RPMI7951 (cell line): ENCODE results near the gene FMN2. TPM values are rescaled to one million over a fixed set of nuclear protein-coding genes. Genes with fewer than 3 reads are reported as not detected.
"Not testable (repeated sequence)": the region's sequence is repeated elsewhere in the genome, so short reads cannot be mapped to it uniquely, and the experiment has no call there.

Experiments
- DNase-seq: peaks from one replicate; pipeline ENCODE4 v3.0.0-alpha.2; 2012; ENCODE audit warnings: low read depth
- total RNA-seq: library from RNA; depleted of rRNA; stranded (reverse); fragments of >200 nt; shearing (Covaris generic); gene quantifications from 2 replicates; pipeline ENCODE4 v1.2.3, GENCODE V29; 2014

Gene FMN2
- total RNA-seq, 1 experiment from 2014 or later: 25.8 TPM

DNA sequence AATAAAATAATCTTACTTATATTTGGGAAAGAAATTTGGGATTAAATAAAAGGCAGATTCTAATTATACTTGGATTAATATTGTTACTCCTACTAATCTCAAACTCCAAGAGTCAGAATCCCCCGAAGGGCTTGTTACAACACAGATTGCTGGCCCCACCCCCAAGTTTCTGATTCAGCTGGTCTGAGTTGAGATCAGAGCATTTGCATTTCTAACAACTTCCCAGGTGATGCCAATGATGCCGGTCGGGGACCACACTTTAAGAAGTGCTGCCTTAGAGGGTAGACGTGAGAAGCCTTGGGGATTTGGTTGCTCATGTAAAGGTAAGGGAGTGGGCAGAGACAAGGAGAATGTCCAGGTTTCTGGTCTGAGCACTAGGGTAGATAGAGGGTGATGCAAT, 47.2 kb downstream of the FMN2 start:
- no peak for DNase-seq

DNA sequence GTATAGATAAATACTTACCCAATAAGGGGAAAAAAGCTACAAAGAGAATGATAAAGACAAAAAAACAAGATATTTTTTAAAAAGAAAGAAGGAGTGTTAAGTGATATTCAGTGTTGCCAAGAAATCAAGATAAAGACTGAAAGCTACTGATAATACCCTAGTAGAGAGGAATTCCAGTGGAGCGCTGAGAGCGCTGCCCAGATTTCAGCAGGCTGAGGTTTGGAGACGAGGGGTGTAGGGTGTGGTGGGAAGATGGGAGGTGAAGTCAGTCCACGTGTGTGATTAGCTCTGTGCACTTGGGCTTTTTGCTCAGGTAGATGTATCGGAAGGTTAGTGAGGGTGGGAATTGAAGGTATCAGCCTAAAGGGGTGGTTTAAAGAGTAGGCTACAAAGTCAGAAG, 47.8 kb downstream of the FMN2 start:
- DNase-seq: no peak

DNA sequence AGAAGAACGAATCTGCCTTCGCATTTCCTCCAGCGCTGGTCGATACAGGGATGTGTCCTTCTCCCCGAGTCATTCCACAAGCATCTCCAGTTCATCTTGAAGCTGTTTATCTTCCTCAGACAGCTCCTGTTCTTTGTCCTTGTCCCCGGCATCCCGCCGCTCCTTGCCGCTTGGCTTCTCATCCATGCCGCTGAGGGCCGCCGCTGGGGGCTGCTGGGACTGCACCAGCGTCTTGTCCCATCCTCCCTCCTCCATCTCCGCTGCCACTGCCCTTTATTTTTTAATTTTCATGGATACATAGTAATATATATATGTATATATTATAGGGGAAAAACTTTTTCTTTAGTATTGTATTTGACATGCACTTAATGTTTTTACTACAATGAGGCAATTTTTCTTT, 53.4 kb downstream of the FMN2 start:
- DNase-seq: no peak

DNA sequence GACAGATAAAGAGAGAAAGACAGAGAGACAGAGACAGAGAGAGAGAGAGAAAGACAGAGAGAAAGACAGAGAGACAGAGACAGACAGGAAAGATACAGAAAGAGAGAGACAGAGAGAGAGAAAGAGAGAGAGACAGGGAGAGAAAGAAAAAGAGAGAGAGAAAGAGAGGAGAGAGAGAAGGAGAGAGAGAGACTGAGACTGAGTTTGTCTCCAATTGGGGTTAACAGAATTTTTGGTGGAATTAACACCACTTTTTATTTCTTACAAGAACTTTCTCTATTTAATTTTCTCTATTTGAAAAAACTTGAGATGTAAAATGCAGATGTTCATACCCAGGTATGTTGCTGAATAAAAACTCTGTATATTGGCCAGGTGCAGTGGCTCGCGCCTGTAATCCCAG, 56.6 kb downstream of the FMN2 start:
- DNase-seq: no peak

DNA sequence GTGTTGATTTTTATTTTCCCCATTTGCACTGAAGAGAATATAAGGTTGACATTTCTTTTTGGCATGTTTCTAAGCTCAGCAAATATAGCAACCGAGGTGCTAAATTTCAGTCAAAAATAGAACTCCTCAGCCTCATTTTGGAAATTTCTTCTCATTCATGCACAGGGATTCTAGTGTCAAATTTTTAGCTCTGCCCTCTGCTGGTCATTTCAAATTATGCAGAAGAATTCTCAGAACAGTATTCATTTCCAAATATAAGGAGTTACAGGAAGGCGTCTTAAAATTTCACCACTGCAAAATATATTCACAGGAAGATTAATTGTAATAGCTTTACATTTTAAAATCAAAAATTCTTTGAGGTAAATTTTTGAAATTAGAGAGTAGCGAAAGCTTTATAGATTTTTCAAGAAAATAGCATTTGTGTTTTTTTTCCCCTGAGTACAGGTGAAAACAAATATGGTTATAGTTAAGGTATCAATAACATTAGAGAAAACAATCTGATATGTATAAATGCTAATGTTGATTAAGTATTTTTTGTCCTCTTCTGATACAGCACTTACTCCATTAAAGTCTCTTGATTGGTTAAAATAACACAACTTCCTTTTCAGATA, 57.9 kb downstream of the FMN2 start:
- DNase-seq: peak; percentile 32

DNA sequence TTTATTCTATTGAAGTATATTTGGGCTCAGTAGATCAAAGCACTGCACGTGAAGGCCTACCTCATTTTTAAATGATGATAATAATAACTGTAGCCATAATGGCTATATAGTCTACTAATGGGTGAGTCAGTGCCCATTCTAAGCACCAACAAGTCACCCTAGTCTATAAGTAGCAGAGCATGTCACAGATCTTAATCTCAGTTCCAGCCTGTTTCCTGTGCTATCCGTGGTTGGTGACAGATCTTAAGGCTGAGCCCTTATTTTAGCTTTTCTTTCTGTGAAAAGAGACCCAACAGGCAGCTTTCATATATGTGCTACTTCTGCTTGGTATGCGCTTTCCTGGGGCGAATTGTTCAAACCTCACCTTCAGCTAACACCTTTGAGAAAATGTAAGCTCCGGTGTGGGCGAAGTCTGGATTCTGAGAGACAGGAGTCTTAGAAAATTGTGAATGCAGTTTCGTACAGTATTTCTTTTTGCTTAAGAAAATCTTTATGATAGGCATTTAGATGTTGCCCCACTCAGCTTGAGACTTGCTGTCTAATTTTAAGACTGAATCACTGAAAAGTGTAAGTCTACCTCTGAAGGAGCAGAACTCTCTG, 59.6 kb downstream of the FMN2 start:
- no peak for DNase-seq

DNA sequence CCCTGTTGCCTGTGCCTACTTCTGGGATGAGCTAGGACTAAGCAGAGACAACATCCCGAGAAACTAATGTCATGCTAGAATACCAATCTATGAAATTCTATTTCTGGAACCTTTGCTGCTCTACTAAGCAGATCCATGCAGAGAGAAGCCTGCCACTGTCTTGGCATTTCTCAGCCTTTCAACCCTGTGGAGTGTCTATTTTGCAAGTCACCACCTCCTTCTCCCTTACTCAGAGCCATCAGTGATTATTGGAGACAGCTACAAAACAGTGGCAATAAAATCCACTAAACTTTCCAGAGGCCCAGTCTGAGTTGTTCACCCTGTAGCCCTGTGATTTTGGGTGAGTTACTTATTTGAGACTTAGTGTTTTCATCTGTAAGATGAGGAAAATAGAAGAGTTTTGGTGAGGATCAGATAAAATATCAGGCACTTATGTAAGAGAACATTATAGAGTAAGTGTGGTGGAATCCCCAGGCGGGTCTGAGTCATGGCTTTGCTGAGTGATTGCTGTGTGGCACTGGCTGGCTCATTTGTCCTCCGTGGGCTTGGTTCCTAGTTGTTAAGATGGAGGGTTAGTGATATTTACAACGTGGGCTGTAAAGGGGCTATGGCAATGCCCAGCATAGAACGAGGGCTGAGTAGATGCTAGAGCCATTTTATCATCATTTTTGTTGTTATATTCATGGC, 61.1 kb downstream of the FMN2 start:
- DNase-seq: peak; percentile 14

DNA sequence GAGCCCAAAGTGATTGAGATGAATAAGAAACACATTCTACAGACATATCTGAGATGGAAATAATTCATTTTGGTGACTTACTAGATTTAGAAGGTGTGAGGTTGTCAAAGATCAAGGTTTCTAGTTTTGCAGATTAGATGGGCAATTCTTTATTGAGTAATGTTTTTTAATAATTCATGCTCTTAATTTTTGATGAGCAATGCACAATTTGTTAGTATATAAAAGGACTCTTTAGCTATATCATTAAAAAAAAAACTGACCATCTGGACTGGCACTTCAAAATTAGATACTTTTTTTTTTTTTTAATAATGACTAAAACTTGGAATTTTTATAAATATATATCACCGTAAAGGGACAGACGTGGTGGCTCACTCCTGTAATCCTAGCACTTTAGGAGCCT, 63.9 kb downstream of the FMN2 start:
- no peak for DNase-seq

DNA sequence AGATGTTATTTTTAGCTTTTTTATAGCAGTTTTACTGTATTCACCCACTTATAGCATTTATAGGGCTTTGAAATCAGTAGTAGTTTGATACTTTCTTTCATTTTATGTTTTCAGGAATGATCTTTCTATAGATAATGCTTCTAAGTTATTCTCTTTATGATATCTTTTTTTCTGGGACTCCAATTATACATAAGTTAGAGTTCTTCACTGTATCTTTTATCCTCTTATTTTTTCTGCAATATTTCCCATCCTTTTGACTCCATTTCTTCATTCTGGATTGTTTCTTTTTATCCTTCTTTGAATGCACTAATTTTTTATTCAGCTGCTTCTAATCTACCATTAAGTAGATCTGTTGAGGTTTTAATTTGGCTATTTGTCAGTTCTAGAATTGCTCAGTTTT, 73.1 kb downstream of the FMN2 start:
- DNase-seq: no peak

DNA sequence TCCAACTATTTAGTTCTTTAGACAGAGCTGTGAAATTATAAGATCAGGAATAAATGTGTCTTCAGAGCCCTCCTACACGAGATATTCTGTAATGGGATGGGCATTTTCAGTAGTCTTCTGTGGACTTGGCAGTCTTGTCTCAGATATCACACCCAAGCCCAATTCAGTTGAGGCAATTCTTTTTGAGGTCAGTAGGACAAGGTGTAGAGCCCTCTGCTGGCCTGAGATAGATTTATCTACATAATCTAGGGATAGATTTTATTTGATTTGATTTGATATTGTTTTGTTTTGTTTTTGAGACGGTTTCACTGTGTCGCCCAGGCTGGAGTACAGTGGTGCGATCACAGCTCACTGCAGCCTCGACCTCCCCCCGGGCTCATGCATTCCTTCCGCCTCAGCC, 77.5 kb downstream of the FMN2 start:
- peak; percentile 15 for DNase-seq

DNA sequence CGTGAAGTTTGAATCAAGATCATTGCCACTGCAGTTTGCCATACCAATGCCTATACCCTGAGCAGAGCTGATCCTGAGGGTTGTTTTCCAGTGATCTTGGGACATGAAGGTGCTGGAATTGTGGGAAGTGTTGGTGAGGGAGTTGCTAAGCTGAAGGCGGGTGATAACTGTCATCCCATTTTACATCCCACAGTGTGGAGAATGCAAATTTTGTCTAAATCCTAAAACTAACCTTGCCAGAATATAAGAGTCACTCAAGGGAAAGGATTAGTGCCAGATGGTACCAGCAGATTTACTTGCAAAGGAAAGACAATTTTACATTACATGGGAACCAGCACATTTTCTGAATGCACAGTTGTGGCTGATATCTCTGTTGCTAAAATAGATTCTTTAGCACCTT, 78.6 kb downstream of the FMN2 start:
- DNase-seq: no peak

DNA sequence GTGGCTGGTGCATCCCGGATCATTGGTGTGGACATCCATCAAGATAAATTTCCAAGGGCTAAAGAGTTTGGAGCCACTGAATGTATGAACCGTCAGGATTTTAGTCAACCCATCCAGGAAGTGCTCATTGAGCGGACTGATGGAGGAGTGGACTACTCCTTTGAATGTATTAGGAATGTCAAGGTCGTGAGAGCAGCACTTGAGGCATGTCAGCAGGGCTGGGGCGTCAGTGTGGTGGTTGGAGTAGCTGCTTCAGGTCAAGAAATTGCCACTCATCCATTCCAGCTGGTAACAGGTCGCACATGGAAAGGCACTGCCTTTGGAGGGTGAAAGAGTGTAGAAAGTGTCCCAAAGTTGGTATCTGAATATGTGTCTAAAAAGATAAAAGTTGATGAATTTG, 79.1 kb downstream of the FMN2 start:
- no peak for DNase-seq

DNA sequence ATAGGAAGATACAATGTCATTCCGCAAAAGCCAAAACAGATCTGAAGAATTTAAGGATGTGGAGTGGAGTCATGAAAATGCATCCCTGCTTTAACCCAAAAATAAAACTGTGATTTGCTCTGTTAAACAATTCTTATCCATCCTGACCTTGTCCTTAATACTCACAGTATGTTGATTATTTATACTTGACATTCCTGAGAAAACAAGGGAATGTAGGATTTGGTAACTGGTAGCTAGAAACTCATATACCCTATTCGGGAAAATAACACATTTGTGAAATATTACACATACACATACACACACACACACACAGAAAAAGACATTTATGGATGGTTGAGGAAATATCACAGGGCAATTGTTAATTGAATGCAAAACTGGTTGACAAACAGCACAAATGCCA, 80.2 kb downstream of the FMN2 start:
- DNase-seq: no peak

DNA sequence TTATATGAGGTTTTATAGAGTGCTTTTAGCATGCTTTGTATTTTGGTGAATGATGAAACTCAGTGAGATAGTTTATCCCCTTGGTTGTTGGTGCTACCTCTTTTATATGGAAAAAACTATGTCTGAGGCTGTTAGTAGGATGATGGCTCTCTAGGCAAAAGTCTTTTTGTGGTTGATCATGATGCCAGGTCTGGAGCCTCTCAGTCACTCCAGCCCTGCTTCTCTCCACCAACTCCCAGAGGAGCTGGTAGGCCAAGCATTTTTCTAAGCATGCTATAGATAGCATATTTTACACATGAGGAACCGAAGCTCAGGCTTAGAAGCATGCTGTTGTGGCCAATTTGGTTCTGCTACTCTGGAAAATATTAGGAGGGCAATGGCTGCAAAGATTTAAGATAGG, 82.2 kb downstream of the FMN2 start:
- no peak for DNase-seq

DNA sequence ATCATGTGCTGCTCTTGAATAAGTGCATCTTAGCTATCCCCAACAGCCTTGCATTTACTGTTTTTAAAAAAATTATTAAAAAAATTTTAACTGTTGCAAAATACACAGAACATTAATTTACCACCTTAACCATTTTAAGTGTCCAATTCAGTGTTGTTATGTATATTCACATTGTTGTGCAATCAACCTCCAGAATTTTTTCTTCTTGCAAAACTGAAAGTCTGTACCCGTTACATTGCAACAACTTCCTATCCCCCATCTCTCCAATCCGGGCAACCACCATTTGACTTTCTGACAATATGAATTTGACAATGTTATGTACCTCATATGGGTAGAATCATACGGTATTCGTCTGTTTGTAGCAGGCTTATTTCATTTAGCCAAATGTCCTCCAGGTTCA, 83.1 kb downstream of the FMN2 start:
- DNase-seq: no peak

DNA sequence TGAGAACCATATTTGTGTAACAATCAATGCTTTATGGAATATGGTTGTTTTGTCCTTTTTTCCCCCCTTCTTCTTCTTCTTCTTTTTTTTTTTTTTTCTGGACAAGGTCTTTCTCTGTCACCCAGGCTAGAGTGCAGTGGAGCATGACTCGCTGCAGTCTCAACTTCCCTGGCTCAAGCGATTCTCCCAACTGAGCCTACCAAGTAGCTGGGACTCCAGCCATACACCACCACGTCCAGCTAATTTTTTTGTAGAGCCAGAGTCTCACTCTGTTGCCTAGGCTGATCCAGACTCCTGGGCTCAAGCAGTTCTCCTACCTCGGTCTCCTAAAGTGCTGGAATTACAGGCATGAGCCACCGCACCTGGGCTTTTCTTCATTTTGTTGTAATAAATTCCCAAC, 86.7 kb downstream of the FMN2 start:
- no peak for DNase-seq

DNA sequence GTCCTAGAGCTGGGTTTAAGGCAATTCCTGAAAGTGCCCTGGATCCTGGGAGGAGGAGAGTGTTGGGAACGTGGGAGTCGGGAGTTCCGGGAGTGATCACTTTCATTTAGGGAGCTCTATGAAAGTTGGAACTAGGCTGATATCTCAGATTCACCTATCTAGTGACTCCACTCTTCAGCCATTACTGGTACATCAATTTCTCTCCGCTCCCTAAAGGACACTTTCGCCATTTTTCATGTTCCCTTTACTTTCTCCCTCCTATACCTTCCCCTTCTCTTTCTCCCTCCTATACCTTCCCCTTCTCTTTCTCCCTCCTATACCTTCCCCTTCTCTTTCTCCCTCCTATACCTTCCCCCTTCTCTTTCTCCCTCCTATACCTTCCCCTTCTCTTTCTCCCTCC, 93.0 kb downstream of the FMN2 start:
- not testable (repeated sequence) for DNase-seq

DNA sequence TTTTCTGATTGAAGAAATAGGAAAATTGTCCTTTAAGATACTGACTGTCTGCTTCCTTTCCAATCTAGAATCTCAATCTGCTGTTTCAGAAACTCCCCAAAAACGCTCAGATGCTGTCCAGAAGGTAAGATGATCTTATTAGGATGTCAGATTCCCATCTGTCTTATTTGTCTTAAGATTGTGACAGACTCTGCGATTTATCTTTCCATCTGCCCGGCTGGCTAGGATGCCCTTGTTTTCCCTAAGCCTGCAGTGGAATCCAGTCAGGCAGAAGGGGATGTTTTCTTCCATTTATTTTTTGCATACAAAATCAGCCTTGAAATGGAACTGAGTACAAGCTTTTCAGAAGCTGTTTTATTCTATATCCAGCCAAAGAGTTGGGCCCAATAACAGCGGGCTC, 96.5 kb downstream of the FMN2 start:
- DNase-seq: no peak

DNA sequence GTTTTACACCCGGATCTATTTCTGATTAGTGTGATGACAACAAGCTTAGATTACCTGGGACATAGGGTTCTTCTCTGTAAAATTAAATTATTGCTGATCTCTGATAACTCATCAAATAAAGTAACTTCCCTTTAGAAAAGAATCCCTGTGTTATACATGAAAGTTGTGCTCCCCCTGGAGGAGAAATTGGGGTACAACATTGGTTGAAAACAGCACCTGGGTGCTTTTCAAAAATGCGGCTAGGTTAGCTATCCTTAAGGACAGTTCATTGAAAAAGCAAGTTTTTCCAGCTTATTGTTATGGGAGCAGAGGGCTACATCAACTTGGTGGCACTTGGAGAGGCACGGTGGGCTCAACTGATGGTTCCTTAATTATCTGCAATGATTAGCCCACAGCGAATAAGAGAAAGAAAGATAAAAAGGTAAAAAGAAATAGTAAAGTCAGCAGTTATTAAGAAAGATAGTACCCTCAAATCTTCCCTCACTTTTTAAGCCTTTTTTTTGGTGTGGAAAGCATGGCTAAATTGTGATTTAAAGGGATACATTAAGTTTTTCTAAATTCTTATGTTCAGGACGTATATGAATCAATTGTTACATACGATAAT, 97.8 kb downstream of the FMN2 start:
- DNase-seq: peak; percentile 37

DNA sequence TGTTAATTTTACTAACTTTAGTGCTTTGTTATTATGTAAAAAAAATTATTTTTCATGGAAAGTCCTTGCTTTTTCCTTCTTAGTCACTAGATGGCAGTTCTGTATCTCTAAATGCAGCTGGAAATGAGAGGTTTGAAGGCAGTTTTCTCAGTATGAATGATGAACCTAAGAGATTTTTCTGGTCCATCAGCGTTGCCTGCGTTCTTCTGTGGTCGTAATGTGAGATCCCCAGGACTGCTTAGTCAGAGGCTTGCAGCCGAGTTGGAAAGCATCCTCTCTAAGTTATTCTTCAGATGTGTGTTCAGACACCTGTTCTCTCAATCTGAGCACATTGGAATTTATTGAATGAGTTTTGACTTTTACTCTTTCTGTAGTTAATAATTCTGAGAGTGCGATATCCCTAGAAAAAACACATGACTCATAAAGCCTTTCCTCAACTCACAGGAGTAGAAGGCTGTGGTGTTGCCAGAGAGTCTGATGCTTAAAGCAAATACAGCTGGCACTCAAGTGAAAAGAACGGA, 99.3 kb downstream of the FMN2 start:
- DNase-seq: peak; percentile 91

DNA sequence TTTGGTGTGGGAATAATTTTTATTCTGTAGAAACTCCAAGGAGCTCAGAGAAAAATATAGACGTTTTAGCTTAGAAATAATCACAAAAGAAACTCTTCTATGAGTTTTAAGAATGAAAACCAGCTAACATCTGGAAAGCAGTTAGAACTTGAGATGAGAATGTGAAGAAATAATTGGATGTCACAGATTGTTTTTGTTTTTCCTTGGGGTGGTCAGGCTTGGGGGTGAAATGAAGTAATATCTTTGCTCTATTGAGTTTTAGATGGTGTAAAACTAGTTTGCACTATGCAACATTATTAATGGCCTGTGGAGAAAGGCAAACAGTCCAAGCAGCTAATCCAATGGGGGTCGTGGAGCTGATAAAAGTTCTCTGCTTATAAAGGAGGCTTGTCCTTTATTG, 101.2 kb downstream of the FMN2 start:
- no peak for DNase-seq

DNA sequence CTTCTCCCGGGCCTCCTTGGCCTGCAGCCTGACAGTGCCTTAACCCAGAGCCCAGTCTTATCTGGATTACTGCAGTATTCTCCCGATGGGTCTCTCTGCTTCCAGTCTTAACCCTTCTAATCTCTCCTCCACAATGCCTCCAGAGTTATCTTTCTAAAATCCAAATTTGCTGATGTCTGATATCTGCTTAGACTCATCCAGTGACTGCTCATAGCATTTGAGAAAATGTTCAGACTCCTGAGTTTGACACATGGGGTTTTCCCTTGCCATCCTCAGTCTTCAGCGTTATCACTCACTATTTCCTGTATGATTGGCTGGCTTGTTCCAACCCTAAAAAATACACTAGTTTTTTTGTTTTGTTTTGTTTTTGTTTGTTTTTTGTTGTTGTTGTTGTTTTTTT, 102.0 kb downstream of the FMN2 start:
- DNase-seq: no peak

DNA sequence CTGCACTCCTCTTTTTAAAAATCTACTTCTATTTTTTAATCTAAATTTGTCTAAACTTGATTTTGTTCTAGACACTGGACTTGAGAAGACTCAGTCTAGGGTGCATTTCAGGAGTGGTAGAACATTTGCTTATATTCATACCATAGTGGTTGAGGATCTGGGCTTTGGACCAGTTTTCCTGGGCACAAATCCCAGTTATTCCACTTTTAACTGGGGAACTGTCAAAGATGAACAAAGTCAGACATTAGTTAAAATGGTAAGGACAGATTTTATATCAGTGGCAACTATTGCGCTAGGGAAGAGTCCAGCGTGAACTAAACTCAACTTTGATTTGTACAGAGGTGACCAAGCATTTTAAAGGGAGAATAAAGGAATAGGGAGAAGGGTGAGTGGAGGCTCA, 102.4 kb downstream of the FMN2 start:
- DNase-seq: peak; percentile 49
